ENCODE data around the gene KCNQ1OT1. TPM values are rescaled to one million over a fixed set of nuclear protein-coding genes. Genes with fewer than 3 reads are reported as not detected.

KCNQ1OT1 gene
- polyA plus RNA-seq, 3 donors: 1.1 to 2.3 (median 1.4) TPM

GRCh38 chr11:2573240-2574042 is 126.4 kb downstream of the KCNQ1OT1 start:
- DNase-seq (ENCODE audit: extremely low read depth in 1 of 11, low read depth in 9 of 11, low spot score in 4 of 11): no peak

GRCh38 chr11:2572491-2573239 is 127.1 kb downstream of the KCNQ1OT1 start:
- no peak for DNase-seq (ENCODE audit: extremely low read depth in 1 of 11, low read depth in 9 of 11, low spot score in 4 of 11)

- DNase-seq (ENCODE audit: extremely low read depth in 1 of 11, low read depth in 9 of 11, low spot score in 4 of 11): no peak
Measured at GRCh38 chr11:2571598-2572281, 128.1 kb downstream of the KCNQ1OT1 start.

- DNase-seq (ENCODE audit: extremely low read depth in 1 of 11, low read depth in 9 of 11, low spot score in 4 of 11): no peak
Measured at GRCh38 chr11:2570841-2571597, 128.8 kb downstream of the KCNQ1OT1 start.

- DNase-seq (ENCODE audit: extremely low read depth in 1 of 11, low read depth in 9 of 11, low spot score in 4 of 11): no peak
Measured at GRCh38 chr11:2570211-2570811, 129.5 kb downstream of the KCNQ1OT1 start.

GRCh38 chr11:2569731-2570210 is 130.0 kb downstream of the KCNQ1OT1 start:
- DNase-seq (ENCODE audit: extremely low read depth in 1 of 11, low read depth in 9 of 11, low spot score in 4 of 11): no peak

- no peak for DNase-seq (ENCODE audit: extremely low read depth in 1 of 11, low read depth in 9 of 11, low spot score in 4 of 11)
Measured at GRCh38 chr11:2569321-2569721, 130.5 kb downstream of the KCNQ1OT1 start.

- DNase-seq (ENCODE audit: extremely low read depth in 1 of 11, low read depth in 9 of 11, low spot score in 4 of 11): no peak
Measured at GRCh38 chr11:2567026-2567671, 132.6 kb downstream of the KCNQ1OT1 start.

- DNase-seq (ENCODE audit: extremely low read depth in 1 of 11, low read depth in 9 of 11, low spot score in 4 of 11): no peak
Measured at GRCh38 chr11:2566223-2567025, 133.4 kb downstream of the KCNQ1OT1 start.

- DNase-seq (ENCODE audit: extremely low read depth in 1 of 11, low read depth in 9 of 11, low spot score in 4 of 11): no peak
Measured at GRCh38 chr11:2565447-2566222, 134.2 kb downstream of the KCNQ1OT1 start.

GRCh38 chr11:2564588-2565425 is 135.0 kb downstream of the KCNQ1OT1 start:
- DNase-seq (ENCODE audit: extremely low read depth in 1 of 11, low read depth in 9 of 11, low spot score in 4 of 11): no peak

GRCh38 chr11:2564008-2564530 is 135.7 kb downstream of the KCNQ1OT1 start:
- no peak for DNase-seq (ENCODE audit: extremely low read depth in 1 of 11, low read depth in 9 of 11, low spot score in 4 of 11)

GRCh38 chr11:2563213-2564007 is 136.4 kb downstream of the KCNQ1OT1 start:
- no peak for DNase-seq (ENCODE audit: extremely low read depth in 1 of 11, low read depth in 9 of 11, low spot score in 4 of 11)

GRCh38 chr11:2562890-2563212 is 136.9 kb downstream of the KCNQ1OT1 start:
- DNase-seq (ENCODE audit: extremely low read depth in 1 of 11, low read depth in 9 of 11, low spot score in 4 of 11): no peak
